Astrocyte (in vitro differentiated cells and primary cell): Measurements from ENCODE around the gene GABRA4. TPM values are rescaled to one million over a fixed set of nuclear protein-coding genes. Genes with fewer than 3 reads are reported as not detected.

Source experiments
- DNase-seq: peaks from one replicate; pipeline ENCODE4 v3.0.0-alpha.2; 2010; ENCODE audit warnings: low read depth
- FAIRE-seq: peaks from 2 replicates; lab custom pipeline; 2011; peaks lifted over from hg19 to GRCh38; lab: Jason Lieb, UNC
- H2AFZ ChIP-seq: 2 replicates; pipeline ENCODE4 v1.6.0; 2012; ENCODE audit warnings: low read depth, low read length, inconsistent platforms
- H3K27ac ChIP-seq: 2 replicates; pipeline ENCODE4 v1.5.1; 2011; ENCODE audit warnings: low read depth, low read length, inconsistent platforms
- H3K27me3 ChIP-seq: 2 replicates; pipeline ENCODE4 v1.6.0; 2011; ENCODE audit warnings: low read length, inconsistent platforms; ENCODE audit not compliant: insufficient read depth
- H3K36me3 ChIP-seq: 2 replicates; pipeline ENCODE4 v1.5.1; 2011; ENCODE audit warnings: low read length, inconsistent platforms; ENCODE audit not compliant: insufficient read depth
- H3K4me1 ChIP-seq: 2 replicates; pipeline ENCODE4 v1.5.1; 2011; ENCODE audit warnings: low read length, inconsistent platforms; ENCODE audit not compliant: insufficient read depth
- H3K4me2 ChIP-seq: 2 replicates; pipeline ENCODE4 v1.6.0; 2012; ENCODE audit warnings: low read length, inconsistent platforms
- H3K4me3 ChIP-seq: 2 replicates; pipeline ENCODE4 v1.5.1; 2011; ENCODE audit warnings: low read depth, mild to moderate bottlenecking, low read length, inconsistent platforms; ENCODE audit not compliant: insufficient read depth
- H3K79me2 ChIP-seq: 2 replicates; pipeline ENCODE4 v1.6.0; 2012; ENCODE audit warnings: mild to moderate bottlenecking, low read length, inconsistent platforms; ENCODE audit not compliant: insufficient read depth
- H3K9ac ChIP-seq: 2 replicates; pipeline ENCODE4 v1.6.0; 2012; ENCODE audit warnings: mild to moderate bottlenecking, low read length, inconsistent platforms
- H3K9me3 ChIP-seq: 2 replicates; pipeline ENCODE4 v1.5.1; 2012; ENCODE audit warnings: low read depth, mild to moderate bottlenecking, low read length, inconsistent platforms; ENCODE audit not compliant: insufficient read depth
- H4K20me1 ChIP-seq: 2 replicates; pipeline ENCODE4 v1.6.0; 2012; ENCODE audit warnings: low read length, inconsistent platforms; ENCODE audit not compliant: insufficient read depth
- H3K27ac Mint-ChIP-seq: one replicate; pipeline ENCODE4 v1.8.0; 2021; ENCODE audit warnings: mild to moderate bottlenecking, mixed read lengths; ENCODE audit not compliant: unreplicated experiment
- H3K27me3 Mint-ChIP-seq: one replicate; pipeline ENCODE4 v1.8.0; 2021; ENCODE audit warnings: low read depth, mixed read lengths; ENCODE audit not compliant: unreplicated experiment
- H3K36me3 Mint-ChIP-seq: one replicate; pipeline ENCODE4 v1.8.0; 2021; ENCODE audit warnings: low read depth, mixed read lengths; ENCODE audit not compliant: unreplicated experiment
- H3K4me1 Mint-ChIP-seq: one replicate; pipeline ENCODE4 v1.8.0; 2021; ENCODE audit warnings: low read depth, mixed read lengths; ENCODE audit not compliant: unreplicated experiment
- H3K4me3 Mint-ChIP-seq: one replicate; pipeline ENCODE4 v1.8.0; 2021; ENCODE audit warnings: mild to moderate bottlenecking, moderate library complexity, mixed read lengths; ENCODE audit not compliant: unreplicated experiment
- H3K9me3 Mint-ChIP-seq: one replicate; pipeline ENCODE4 v1.8.0; 2021; ENCODE audit warnings: mild to moderate bottlenecking, mixed read lengths; ENCODE audit not compliant: unreplicated experiment
- CTCF ChIP-seq: IDR thresholded peaks from 2 replicates; pipeline ENCODE4 v1.5.1; 2011; ENCODE audit warnings: low read depth, mild to moderate bottlenecking, inconsistent platforms, low read length, moderate library complexity; ENCODE audit not compliant: insufficient read depth
- EZH2 ChIP-seq: IDR thresholded peaks from 2 replicates; pipeline ENCODE4 v1.6.1; 2012; ENCODE audit warnings: mild to moderate bottlenecking, low read length, inconsistent platforms; ENCODE audit not compliant: insufficient read depth
- total RNA-seq: library from RNA; stranded (reverse); gene quantifications from 2 replicates; pipeline ENCODE4 v1.2.1, GENCODE V29; 2021

GABRA4 gene
- total RNA-seq, 1 donor from 2014 or later = not detected

GRCh38 chr4:47010347-47010911, 17.0 kb upstream of the GABRA4 start:
- TF ChIP-seq CTCF (no peak), EZH2 (no peak)
- Mint-ChIP-seq H3K4me1 (peaks cover 3% of the 10 kb centered on the region), H3K27ac (no peak overlapping the region), H3K27me3 (no peaks in the 10 kb centered on the region), H3K36me3 (no peaks in the 10 kb centered on the region), H3K4me3 (no peak overlapping the region), H3K9me3 (no peaks in the 10 kb centered on the region)
- Histone ChIP-seq H3K27ac (no peak overlapping the region), H2AFZ (no peak overlapping the region), H3K9ac (no peak overlapping the region), H3K9me3 (no peaks in the 10 kb centered on the region), H3K4me2 (peak overlapping the region; percentile 39), H3K27me3 (no peaks in the 10 kb centered on the region), H4K20me1 (no peaks in the 10 kb centered on the region), H3K36me3 (no peaks in the 10 kb centered on the region), H3K79me2 (no peaks in the 10 kb centered on the region), H3K4me3 (no peak overlapping the region), H3K4me1 (no peaks in the 10 kb centered on the region)
- FAIRE-seq (no peak), DNase-seq (no peak)

- DNase-seq = no peak
- Mint-ChIP-seq H3K27me3 (peaks cover 4% of the 10 kb centered on the region), H3K4me3 (no peak overlapping the region), H3K27ac (no peak overlapping the region), H3K4me1 (no peaks in the 10 kb centered on the region), H3K9me3 (no peaks in the 10 kb centered on the region), H3K36me3 (no peaks in the 10 kb centered on the region)
- H2AFZ ChIP-seq = no peak overlapping the region
- no peaks in the 10 kb centered on the region for H3K9me3 ChIP-seq
- no peaks in the 10 kb centered on the region for H3K4me1 ChIP-seq
- H3K79me2 ChIP-seq = no peaks in the 10 kb centered on the region
- H3K4me2 ChIP-seq = no peak overlapping the region
- TF ChIP-seq CTCF (peak; percentile 41), EZH2 (no peak)
- H3K36me3 ChIP-seq = no peaks in the 10 kb centered on the region
- no peak overlapping the region for H3K4me3 ChIP-seq
- no peak overlapping the region for H3K9ac ChIP-seq
- FAIRE-seq = no peak
- H3K27me3 ChIP-seq = no peaks in the 10 kb centered on the region
- H4K20me1 ChIP-seq = no peaks in the 10 kb centered on the region
- no peak overlapping the region for H3K27ac ChIP-seq
These were observed 9.2 kb upstream of the GABRA4 start for GRCh38 chr4:47002580-47002979.

GRCh38 chr4:47000406-47000805, 7.0 kb upstream of the GABRA4 start:
- no peak for DNase-seq
- H3K36me3 ChIP-seq = no peaks in the 10 kb centered on the region
- H3K79me2 ChIP-seq = no peaks in the 10 kb centered on the region
- Mint-ChIP-seq H3K27ac (no peak overlapping the region), H3K9me3 (no peaks in the 10 kb centered on the region), H3K4me1 (no peaks in the 10 kb centered on the region), H3K4me3 (no peak overlapping the region), H3K27me3 (peaks cover 16% of the 10 kb centered on the region), H3K36me3 (no peaks in the 10 kb centered on the region)
- TF ChIP-seq EZH2 (no peak), CTCF (no peak)
- no peak overlapping the region for H3K27ac ChIP-seq
- no peak for FAIRE-seq
- H3K4me3 ChIP-seq = no peak overlapping the region
- H3K4me1 ChIP-seq = no peaks in the 10 kb centered on the region
- no peaks in the 10 kb centered on the region for H3K27me3 ChIP-seq
- no peak overlapping the region for H2AFZ ChIP-seq
- H3K9me3 ChIP-seq = no peaks in the 10 kb centered on the region
- H3K4me2 ChIP-seq = no peak overlapping the region
- no peaks in the 10 kb centered on the region for H4K20me1 ChIP-seq
- no peak overlapping the region for H3K9ac ChIP-seq
